Heart left ventricle (tissue), 13 donors: Measurements from ENCODE around the gene ATF4.

Source experiments
- CTCF ChIP-seq, 12 donors: fragments of 200-600 bp; sonication (generic) in 4 of 12; IDR thresholded peaks; one replicate each; pipeline versions ENCODE4 v1.5.0 to v1.8.0; 2018 to 2022; ENCODE audit warnings: antibody characterized with exemption in 12 of 12, mild to moderate bottlenecking in 5 of 12
- POLR2A ChIP-seq, 2 donors: fragments of 450-650 bp; IDR thresholded peaks; one replicate each; pipeline ENCODE4 v1.6.1; 2017; ENCODE audit warnings: antibody characterized with exemption in 2 of 2, mild to moderate bottlenecking in 2 of 2, moderate library complexity in 2 of 2
- donor health status: ischemic (EF 13 %, LVEDD 7.1; RV severe dilation, severe dysfunction).
- donor health status: DM: no; HTN: yes; CAD: no.
- donor health status: DM: no; HTN: no; CAD: no.
- donor health status: ischemic (EF 25% LVEDD 6.9; RV normal size, moderate dysfunction).
- donor health status: ischemic (EF 25% LVEDD 5.7; RV mildly dilated, moderate dysfunction).
- donor health status: ischemic (EF 35%, LVEDD 5.7; RV mildly dilated, moderate dysfunction).
- donor health status: nonischemic (EF 11% LVEDD 7.7; RV severe dilation, severe dysfunction).
- donor health status: DM: yes; HTN: yes; CAD: no.
- donor health status: PGD.
- donor health status: ischemic (EF 29% LVEDD 5.4; RV normal size, mild dysfunction).
- donor health status: nonischemic (EF 23%, LVEDD 6.1; RV moderate dilation, normal function).

DNA sequence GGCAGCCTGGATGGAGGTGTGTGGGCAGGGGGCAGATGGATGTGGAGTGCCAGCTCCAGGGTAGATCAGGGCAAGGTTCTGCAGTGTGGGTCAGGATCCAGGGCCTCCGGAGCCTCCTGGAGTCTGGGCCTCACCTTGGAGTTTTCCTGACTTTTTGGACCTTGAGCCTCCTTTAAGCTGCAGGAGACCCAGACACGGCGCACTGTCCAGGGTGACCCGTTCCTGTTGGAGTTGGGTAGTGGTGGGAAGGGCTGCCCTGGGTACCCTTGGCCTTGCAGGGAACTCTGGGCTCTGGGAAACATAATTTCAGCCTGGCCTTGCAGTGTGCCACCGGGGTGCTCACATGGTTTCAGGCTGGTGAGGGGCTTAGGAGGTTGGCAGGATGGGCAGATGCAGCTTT lies 46.5 kb upstream of the ATF4 start:
- TF ChIP-seq CTCF (IDR thresholded peaks at IDR 0.05) (no peak), POLR2A (IDR thresholded peaks at IDR 0.05) (no peak)
